PFSK-1 (cell line): ENCODE data around the gene AFF2.

Experiments
- FOXP2 ChIP-seq: optimal IDR thresholded peaks from 2 replicates; pipeline ENCODE3; 2011; ENCODE audit warnings: borderline replicate concordance, control low read depth, inconsistent platforms; ENCODE audit not compliant: insufficient read depth; ENCODE audit errors: extremely low read length, extremely low read depth
- POLR2AphosphoS5 ChIP-seq: IDR thresholded peaks from 2 replicates; pipeline ENCODE4 v1.6.1; 2012; ENCODE audit warnings: low read depth, mild to moderate bottlenecking, control low read depth, low read length, moderate library complexity
- REST ChIP-seq, 2 experiments: IDR thresholded peaks; 2 replicates each; pipeline versions ENCODE4 v1.6.1 to v1.8.0; 2011 to 2012; ENCODE audit warnings: low read depth in 2 of 2, low read length in 2 of 2, control low read depth in 1 of 2, inconsistent platforms in 1 of 2, mild to moderate bottlenecking in 1 of 2, moderate library complexity in 1 of 2; ENCODE audit not compliant: insufficient read depth in 1 of 2
- SIN3A ChIP-seq: IDR thresholded peaks from 2 replicates; pipeline ENCODE4 v1.6.1; 2012; ENCODE audit warnings: mild to moderate bottlenecking, low read length, moderate library complexity, borderline replicate concordance; ENCODE audit not compliant: insufficient read depth
- TAF1 ChIP-seq: IDR thresholded peaks from 2 replicates; pipeline ENCODE4 v1.6.1; 2012; ENCODE audit warnings: low read length, control low read depth, borderline replicate concordance; ENCODE audit not compliant: insufficient read depth

The AFF2 gene

GRCh38 chrX:148512453-148512852 lies 12.0 kb downstream of the AFF2 start:
- TF ChIP-seq POLR2AphosphoS5 = no peak
- TF ChIP-seq REST (IDR thresholded peaks at IDR 0.05; ENCODE audit: insufficient read depth in 1 of 2, low read depth in 2 of 2, low read length in 2 of 2) = no peak
- TF ChIP-seq TAF1 = no peak
- no peak for TF ChIP-seq SIN3A
- no peak for TF ChIP-seq FOXP2

- TF ChIP-seq SIN3A = no peak
- no peak for TF ChIP-seq POLR2AphosphoS5
- TF ChIP-seq REST (IDR thresholded peaks at IDR 0.05; ENCODE audit: insufficient read depth in 1 of 2, low read depth in 2 of 2, low read length in 2 of 2) = no peak
- no peak for TF ChIP-seq TAF1
Measured at GRCh38 chrX:148513661-148514060, 13.2 kb downstream of the AFF2 start.

GRCh38 chrX:148517176-148517575 lies 16.8 kb downstream of the AFF2 start:
- TF ChIP-seq FOXP2 (no peak), TAF1 (no peak), REST (IDR thresholded peaks at IDR 0.05; ENCODE audit: insufficient read depth in 1 of 2, low read depth in 2 of 2, low read length in 2 of 2) (no peak), SIN3A (no peak), POLR2AphosphoS5 (no peak)

- TF ChIP-seq POLR2AphosphoS5 (no peak), FOXP2 (no peak), SIN3A (no peak)
Measured at GRCh38 chrX:148522006-148522405, 21.6 kb downstream of the AFF2 start.

GRCh38 chrX:148523303-148524080 lies 23.1 kb downstream of the AFF2 start:
- TF ChIP-seq POLR2AphosphoS5 (no peak), SIN3A (no peak), REST (IDR thresholded peaks at IDR 0.05; ENCODE audit: insufficient read depth in 1 of 2, low read depth in 2 of 2, low read length in 2 of 2) (no peak), FOXP2 (no peak), TAF1 (no peak)
